HUES6 (cell line): Measurements from ENCODE around the gene TCHH.
"Not testable (repeated sequence)": the region's sequence is repeated elsewhere in the genome, so short reads cannot be mapped to it uniquely, and the experiment has no call there.

Experiments used
- H3K27ac ChIP-seq: 2 replicates; pipeline ENCODE4 v1.7.0; 2013; ENCODE audit warnings: low read depth, mild to moderate bottlenecking, low read length, inconsistent platforms
- H3K27me3 ChIP-seq: 2 replicates; pipeline ENCODE4 v1.6.1; 2013; ENCODE audit warnings: low read length; ENCODE audit not compliant: control insufficient read depth, insufficient read depth
- H3K36me3 ChIP-seq: 2 replicates; pipeline ENCODE4 v1.6.1; 2013; ENCODE audit warnings: low read length; ENCODE audit not compliant: control insufficient read depth, insufficient read depth
- H3K4me1 ChIP-seq: 2 replicates; pipeline ENCODE4 v1.6.1; 2013; ENCODE audit warnings: low read length; ENCODE audit not compliant: control insufficient read depth, insufficient read depth
- H3K4me3 ChIP-seq: 2 replicates; pipeline ENCODE4 v1.5.1; 2013; ENCODE audit warnings: low read depth, low read length
- H3K9ac ChIP-seq: one replicate; pipeline ENCODE4 v1.6.1; 2013; ENCODE audit warnings: mild to moderate bottlenecking, low read length
- H3K9me3 ChIP-seq: 2 replicates; pipeline ENCODE4 v1.6.1; 2013; ENCODE audit warnings: low read depth, low read length; ENCODE audit not compliant: control insufficient read depth, insufficient read depth

Gene TCHH

GRCh38 chr1:152115344-152115743, at the start of gene TCHH:
Gene TCHH (minus strand): TSS chr1:152115444. CDS start chr1:152114080, 1,364 bp downstream.
- Histone ChIP-seq H3K9me3 (no peaks in the 10 kb centered on the region; the same call in 1 of the 2 replicates), H3K4me1 (peaks cover 25% of the 10 kb centered on the region), H3K36me3 (no peaks in the 10 kb centered on the region), H3K27ac (no peak within 1 kb of the TSS), H3K4me3 (no peak within 1 kb of the TSS), H3K27me3 (peaks cover 88% of the 10 kb centered on the region), H3K9ac (no peak within 1 kb of the TSS)

GRCh38 chr1:152164517-152165136, 49.4 kb upstream of the TCHH start:
- Histone ChIP-seq H3K9ac (no peak overlapping the region), H3K9me3 (no peaks in the 10 kb centered on the region), H3K27ac (no peak overlapping the region), H3K36me3 (no peaks in the 10 kb centered on the region), H3K27me3 (no peaks in the 10 kb centered on the region), H3K4me1 (no peaks in the 10 kb centered on the region), H3K4me3 (no peak overlapping the region)

- Histone ChIP-seq H3K4me3 (no peak overlapping the region), H3K9me3 (no peaks in the 10 kb centered on the region)
Observed at GRCh38 chr1:152162792-152163463, 47.7 kb upstream of the TCHH start.

GRCh38 chr1:152160576-152160975, 45.3 kb upstream of the TCHH start:
- Histone ChIP-seq H3K9ac (no peak overlapping the region), H3K4me3 (no peak overlapping the region), H3K27me3 (0 out of 2 replicates have a peak, but pooled peaks cover 4% of the 10 kb centered on the region), H3K36me3 (no peaks in the 10 kb centered on the region), H3K4me1 (no peaks in the 10 kb centered on the region), H3K27ac (no peak overlapping the region), H3K9me3 (no peaks in the 10 kb centered on the region)

More at GRCh38 chr1:152162792-152163463, 47.7 kb upstream of the TCHH start:
- Histone ChIP-seq H3K27me3 (0 out of 2 replicates have a peak, but pooled peaks cover 4% of the 10 kb centered on the region), H3K27ac (no peak overlapping the region), H3K4me1 (no peaks in the 10 kb centered on the region), H3K9ac (no peak overlapping the region), H3K36me3 (no peaks in the 10 kb centered on the region)

GRCh38 chr1:152159144-152159543, 43.9 kb upstream of the TCHH start, which contains the start of gene RPTN:
Gene RPTN (minus strand): TSS chr1:152159228. CDS start chr1:152157889, 1,339 bp downstream.
- Histone ChIP-seq H3K4me1 (no peaks in the 10 kb centered on the region), H3K9me3 (no peaks in the 10 kb centered on the region; the same call in 1 of the 2 replicates)

GRCh38 chr1:152153996-152154395, 38.8 kb upstream of the TCHH start:
- Histone ChIP-seq H3K27ac (no peak overlapping the region), H3K9me3 (peaks cover 11% of the 10 kb centered on the region), H3K36me3 (no peaks in the 10 kb centered on the region), H3K4me1 (no peaks in the 10 kb centered on the region), H3K4me3 (no peak overlapping the region), H3K27me3 (0 out of 2 replicates have a peak, but pooled peaks cover under 1% of the 10 kb centered on the region), H3K9ac (no peak overlapping the region)

More at GRCh38 chr1:152159144-152159543, 43.9 kb upstream of the TCHH start, which contains the start of gene RPTN:
- no peak within 1 kb of the TSS for H3K4me3 ChIP-seq
- H3K27me3 ChIP-seq: 0 out of 2 replicates have a peak, but pooled peaks cover 4% of the 10 kb centered on the region
- no peaks in the 10 kb centered on the region for H3K36me3 ChIP-seq
- H3K27ac ChIP-seq: no peak within 1 kb of the TSS
- no peak within 1 kb of the TSS for H3K9ac ChIP-seq

- Histone ChIP-seq H3K27ac (no peak overlapping the region), H3K9me3 (peaks cover 31% of the 10 kb centered on the region), H3K9ac (no peak overlapping the region), H3K27me3 (no peaks in the 10 kb centered on the region), H3K4me3 (no peak overlapping the region), H3K4me1 (no peaks in the 10 kb centered on the region), H3K36me3 (no peaks in the 10 kb centered on the region)
Observed at GRCh38 chr1:152151646-152152045, 36.4 kb upstream of the TCHH start.

- H3K36me3 ChIP-seq: no peaks in the 10 kb centered on the region
- no peaks in the 10 kb centered on the region for H3K4me1 ChIP-seq
- peaks cover 45% of the 10 kb centered on the region for H3K9me3 ChIP-seq
- H3K27ac ChIP-seq: no peak overlapping the region
- no peak overlapping the region for H3K4me3 ChIP-seq
- no peaks in the 10 kb centered on the region for H3K27me3 ChIP-seq
- H3K9ac ChIP-seq: no peak overlapping the region
Observed at GRCh38 chr1:152148981-152149380, 33.7 kb upstream of the TCHH start.

- Histone ChIP-seq H3K36me3 (no peaks in the 10 kb centered on the region), H3K9me3 (peaks cover 45% of the 10 kb centered on the region), H3K27me3 (no peaks in the 10 kb centered on the region), H3K27ac (no peak overlapping the region), H3K4me3 (no peak overlapping the region), H3K9ac (no peak overlapping the region), H3K4me1 (no peaks in the 10 kb centered on the region)
Observed at GRCh38 chr1:152148051-152148450, 32.8 kb upstream of the TCHH start.

GRCh38 chr1:152145769-152146168, 30.5 kb upstream of the TCHH start:
- Histone ChIP-seq H3K9ac (no peak overlapping the region), H3K4me1 (no peaks in the 10 kb centered on the region), H3K27ac (no peak overlapping the region)

GRCh38 chr1:152144674-152145183, 29.5 kb upstream of the TCHH start:
- H3K9me3 ChIP-seq: peaks cover 40% of the 10 kb centered on the region
- not testable (repeated sequence) for H3K9ac ChIP-seq, H3K4me3 ChIP-seq

More at GRCh38 chr1:152145769-152146168, 30.5 kb upstream of the TCHH start:
- 0 out of 2 replicates have a peak, but pooled peaks cover under 1% of the 10 kb centered on the region for H3K27me3 ChIP-seq
- H3K4me3 ChIP-seq: no peak overlapping the region
- H3K9me3 ChIP-seq: peaks cover 43% of the 10 kb centered on the region
- no peaks in the 10 kb centered on the region for H3K36me3 ChIP-seq

More at GRCh38 chr1:152144674-152145183, 29.5 kb upstream of the TCHH start:
- not testable (repeated sequence) for H3K36me3 ChIP-seq, H3K27ac ChIP-seq, H3K4me1 ChIP-seq, H3K27me3 ChIP-seq
